ENCODE results near the gene PLXNA2. TPM values are rescaled to one million over a fixed set of nuclear protein-coding genes. Genes with fewer than 3 reads are reported as not detected.

The PLXNA2 gene
- total and polyA plus RNA-seq, 2 of the 13 experiments (the other 11 are each of a cell fraction or from before 2014, with no cell fraction given), result 1.1 to 2.1 TPM

DNA sequence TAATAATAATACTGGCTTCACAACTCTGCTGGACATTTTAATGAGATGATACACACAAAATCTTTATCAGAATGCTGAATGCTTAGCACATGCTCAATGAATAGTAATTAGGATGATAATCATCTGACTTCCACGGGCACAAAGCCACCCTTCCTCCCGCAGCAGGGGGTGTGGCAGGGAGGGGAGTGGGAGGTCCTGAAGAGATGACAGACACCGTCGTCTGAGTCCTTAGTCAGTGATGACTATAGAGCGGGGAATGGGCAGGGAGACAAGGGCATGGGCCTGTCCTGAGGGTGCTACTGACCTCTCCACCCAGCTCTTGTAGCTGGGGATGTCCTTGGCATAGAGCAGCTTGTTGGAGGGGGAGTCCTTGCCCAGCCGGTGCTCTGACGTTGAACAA, 215.7 kb downstream of the PLXNA2 start:
- 87% methylated on average over 7 of the region's 7 CpGs for WGBS (ENCODE audit: low lambda C conversion rate)
- Histone ChIP-seq H3K9me3 (ENCODE audit: low read length) (no peaks in the 10 kb centered on the region), H2AFZ (ENCODE audit: low read length) (no peak overlapping the region), H3K27ac (ENCODE audit: extremely low read length, insufficient read depth, low read length) (no peak overlapping the region), H4K20me1 (ENCODE audit: insufficient read depth, low read length) (no peaks in the 10 kb centered on the region), H3K27me3 (ENCODE audit: control insufficient read depth in 1 of 2, insufficient read depth in 2 of 2, low read length in 2 of 2) (no peaks in the 10 kb centered on the region), H3K36me3 (replicated peaks in 1 of 2; ENCODE audit: control insufficient read depth in 1 of 2, insufficient read depth in 2 of 2, low read length in 2 of 2) (no peaks in the 10 kb centered on the region), H3K9ac (ENCODE audit: insufficient read depth, low read depth, low read length) (no peak overlapping the region), H3K4me1 (ENCODE audit: insufficient read depth, low read length) (no peaks in the 10 kb centered on the region), H3K4me2 (ENCODE audit: low read depth, low read length) (no peak overlapping the region), H3K79me2 (ENCODE audit: insufficient read depth, low read length) (no peaks in the 10 kb centered on the region), H3K4me3 (replicated peaks in 1 of 3; ENCODE audit: insufficient read depth in 1 of 3, low read depth in 2 of 3, low read length in 3 of 3) (no peak overlapping the region)
- ATAC-seq (no peak), FAIRE-seq (no peak), DNase-seq (ENCODE audit: low spot score) (no peak)
- TF ChIP-seq, protein P1, sequence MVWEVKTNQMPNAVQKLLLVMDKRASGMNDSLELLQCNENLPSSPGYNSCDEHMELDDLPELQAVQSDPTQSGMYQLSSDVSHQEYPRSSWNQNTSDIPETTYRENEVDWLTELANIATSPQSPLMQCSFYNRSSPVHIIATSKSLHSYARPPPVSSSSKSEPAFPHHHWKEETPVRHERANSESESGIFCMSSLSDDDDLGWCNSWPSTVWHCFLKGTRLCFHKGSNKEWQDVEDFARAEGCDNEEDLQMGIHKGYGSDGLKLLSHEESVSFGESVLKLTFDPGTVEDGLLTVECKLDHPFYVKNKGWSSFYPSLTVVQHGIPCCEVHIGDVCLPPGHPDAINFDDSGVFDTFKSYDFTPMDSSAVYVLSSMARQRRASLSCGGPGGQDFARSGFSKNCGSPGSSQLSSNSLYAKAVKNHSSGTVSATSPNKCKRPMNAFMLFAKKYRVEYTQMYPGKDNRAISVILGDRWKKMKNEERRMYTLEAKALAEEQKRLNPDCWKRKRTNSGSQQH (CRISPR knock-in tag; IDR thresholded peaks at IDR 0.05; ENCODE audit: low read depth), result no peak
- no peak for TF ChIP-seq CREM (IDR thresholded peaks at IDR 0.05)
- no peak for TF ChIP-seq CREM (CRISPR knock-in tag; IDR thresholded peaks at IDR 0.05)
- TF ChIP-seq MIER3 (CRISPR knock-in tag; IDR thresholded peaks at IDR 0.05; ENCODE audit: borderline replicate concordance), result no peak
- no peak for TF ChIP-seq IKZF4 (CRISPR knock-in tag; IDR thresholded peaks at IDR 0.05; ENCODE audit: borderline replicate concordance, low read depth, not compliant biosample characterization)
- TF ChIP-seq ZNF839 (CRISPR knock-in tag; IDR thresholded peaks at IDR 0.05; ENCODE audit: borderline replicate concordance), result no peak
- TF ChIP-seq SYNCRIP (IDR thresholded peaks at IDR 0.05; ENCODE audit: insufficient read depth, low read depth, low read length), result no peak
- TF ChIP-seq, protein P2, sequence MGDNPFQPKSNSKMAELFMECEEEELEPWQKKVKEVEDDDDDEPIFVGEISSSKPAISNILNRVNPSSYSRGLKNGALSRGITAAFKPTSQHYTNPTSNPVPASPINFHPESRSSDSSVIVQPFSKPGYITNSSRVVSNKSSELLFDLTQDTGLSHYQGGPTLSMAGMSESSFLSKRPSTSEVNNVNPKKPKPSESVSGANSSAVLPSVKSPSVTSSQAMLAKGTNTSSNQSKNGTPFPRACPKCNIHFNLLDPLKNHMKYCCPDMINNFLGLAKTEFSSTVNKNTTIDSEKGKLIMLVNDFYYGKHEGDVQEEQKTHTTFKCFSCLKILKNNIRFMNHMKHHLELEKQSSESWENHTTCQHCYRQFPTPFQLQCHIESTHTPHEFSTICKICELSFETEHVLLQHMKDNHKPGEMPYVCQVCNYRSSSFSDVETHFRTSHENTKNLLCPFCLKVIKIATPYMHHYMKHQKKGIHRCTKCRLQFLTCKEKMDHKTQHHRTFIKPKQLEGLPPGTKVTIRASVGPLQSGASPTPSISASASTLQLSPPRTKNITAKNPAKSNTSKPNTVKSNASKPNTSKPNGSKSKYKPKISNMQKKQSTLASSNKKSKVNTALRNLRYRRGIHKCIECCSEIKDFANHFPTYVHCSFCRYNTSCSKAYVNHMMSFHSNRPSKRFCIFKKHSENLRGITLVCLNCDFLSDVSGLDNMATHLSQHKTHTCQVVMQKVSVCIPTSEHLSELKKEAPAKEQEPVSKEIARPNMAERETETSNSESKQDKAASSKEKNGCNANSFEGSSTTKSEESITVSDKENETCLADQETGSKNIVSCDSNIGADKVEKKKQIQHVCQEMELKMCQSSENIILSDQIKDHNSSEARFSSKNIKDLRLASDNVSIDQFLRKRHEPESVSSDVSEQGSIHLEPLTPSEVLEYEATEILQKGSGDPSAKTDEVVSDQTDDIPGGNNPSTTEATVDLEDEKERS (CRISPR knock-in tag; IDR thresholded peaks at IDR 0.05), result no peak
- intact Hi-C loops (cut with micrococcal nuclease; ENCODE audit: unreplicated experiment), result no loop called here
- POLR2A ChIA-PET, result no interaction called here
- no TSS peak for BruUV-seq (replicated peaks)
- CTCF ChIA-PET (ENCODE audit: low intra/inter-chr PET ratio, low total read pairs), result no interaction called here
- in situ Hi-C loops (cut with HindIII; ENCODE audit: extremely low pct_ligation_motif_present, low pct_unique_long_range_greater_than_20kb), result no loop called here

Measured in HepG2 (cell line).